ENCODE data around the gene APLF.
"Not testable (repeated sequence)": the region's sequence is repeated elsewhere in the genome, so short reads cannot be mapped to it uniquely, and the experiment has no call there.

The APLF gene

GRCh38 chr2:68482296-68482820, 15.0 kb downstream of the APLF start:
- no peak for DNase-seq

- no peak for DNase-seq
These were observed 15.6 kb downstream of the APLF start for GRCh38 chr2:68483011-68483410.

DNA sequence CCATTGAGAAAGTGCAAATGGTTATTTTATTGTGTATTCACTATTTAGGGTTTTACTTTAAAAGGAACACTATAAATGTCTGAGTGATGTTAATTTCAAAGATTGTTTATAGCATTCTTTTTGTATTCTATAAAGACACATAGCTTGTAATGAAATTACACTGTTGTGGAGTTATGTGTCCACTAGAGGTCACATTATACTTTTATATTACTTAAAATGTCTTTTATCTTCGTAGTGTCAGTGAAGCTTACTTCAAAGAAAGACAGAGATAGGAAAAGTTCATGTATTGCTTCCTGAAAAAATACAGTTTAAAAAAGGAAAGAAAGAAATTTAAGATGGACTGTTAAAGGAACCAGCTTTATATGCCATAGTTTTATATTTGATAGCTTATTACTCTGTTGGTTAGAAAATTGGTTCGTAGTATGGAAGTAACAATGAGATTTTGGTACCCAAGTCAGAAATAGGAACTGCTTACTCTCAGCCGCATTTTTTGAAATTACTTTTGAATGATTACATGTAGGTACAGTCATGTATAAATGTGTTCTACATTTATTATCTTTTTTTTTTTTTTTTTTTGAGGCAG, 20.5 kb downstream of the APLF start:
- no peak for DNase-seq

DNA sequence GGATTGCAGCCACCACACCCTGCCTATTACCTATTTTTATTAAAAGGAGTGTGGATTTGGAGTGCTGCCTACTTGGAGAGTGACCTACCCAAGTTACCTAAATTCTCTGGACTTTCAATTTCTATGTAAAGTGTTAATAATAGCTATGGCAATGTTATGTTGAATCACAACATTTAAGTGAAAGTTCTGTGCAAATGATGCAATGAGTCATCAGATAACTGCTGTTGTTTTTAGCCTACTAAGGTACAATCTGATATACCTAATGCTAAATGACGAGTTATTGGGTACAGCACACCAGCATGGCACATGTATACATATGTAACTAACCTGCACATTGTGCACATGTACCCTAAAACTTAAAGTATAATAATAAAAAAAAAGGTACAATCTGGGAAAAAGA, 21.2 kb downstream of the APLF start:
- not testable (repeated sequence) for DNase-seq

DNA sequence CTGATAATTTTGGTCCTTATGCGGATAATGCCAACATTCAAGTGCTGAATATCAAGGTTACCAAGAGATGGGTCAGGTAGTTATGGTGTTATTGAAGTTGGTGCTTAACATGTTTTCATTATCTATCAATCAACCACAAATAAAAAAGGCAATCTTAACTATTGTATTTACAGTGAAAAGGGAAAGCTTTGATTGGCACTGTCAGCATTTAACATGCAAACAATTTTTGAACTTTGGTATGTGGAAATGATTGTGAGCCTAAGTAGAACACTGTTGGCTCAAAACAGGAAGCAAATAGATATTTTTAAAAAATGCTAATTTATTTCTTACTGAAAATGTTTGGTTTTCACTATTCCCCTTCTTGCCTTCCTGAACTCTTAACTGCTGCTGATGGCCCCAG, 21.9 kb downstream of the APLF start:
- no peak for DNase-seq

DNA sequence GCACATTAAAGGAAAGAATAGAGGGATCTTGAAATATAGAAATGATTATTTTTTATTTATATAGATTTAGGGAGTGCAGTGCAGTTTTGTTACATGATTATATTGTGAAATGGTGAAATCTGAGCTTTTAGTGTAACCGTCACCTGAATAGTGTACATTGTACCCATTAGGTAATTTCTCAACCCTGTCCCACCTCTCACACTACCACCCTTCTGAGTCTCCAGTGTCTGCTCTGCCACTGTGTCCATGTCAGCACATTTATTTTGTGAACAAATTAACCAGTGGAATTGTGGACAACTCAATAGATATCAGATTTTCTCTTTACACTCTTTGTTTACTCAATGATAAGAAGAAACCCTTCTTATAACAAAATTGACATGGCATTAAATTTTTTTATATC, 24.2 kb downstream of the APLF start:
- DNase-seq: no peak

DNA sequence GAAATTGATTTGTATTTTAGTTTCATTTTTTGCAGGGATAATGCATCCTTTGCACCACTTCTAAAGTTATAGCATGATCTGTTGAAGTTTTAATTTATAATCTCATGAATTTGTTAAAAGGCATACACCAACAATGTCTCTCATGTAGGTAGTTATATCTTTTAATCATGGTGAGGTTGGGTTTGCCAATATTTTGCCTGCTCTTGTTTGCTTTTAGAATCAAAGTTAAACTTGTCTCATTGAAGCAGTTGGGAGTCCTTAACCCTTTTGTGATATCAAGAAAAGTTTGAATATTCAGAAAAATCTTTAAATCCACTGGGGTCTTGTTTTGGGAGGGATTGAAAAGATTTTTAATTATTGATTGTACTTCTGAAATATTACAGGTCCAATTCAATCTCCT, 31.7 kb downstream of the APLF start:
- DNase-seq: no peak

GRCh38 chr2:68500649-68501048, 33.3 kb downstream of the APLF start:
- no peak for DNase-seq

GRCh38 chr2:68501768-68502167, 34.4 kb downstream of the APLF start:
- no peak for DNase-seq

GRCh38 chr2:68505603-68506159, 38.3 kb downstream of the APLF start:
- no peak for DNase-seq

GRCh38 chr2:68506170-68506569, 38.8 kb downstream of the APLF start:
- DNase-seq: no peak

DNA sequence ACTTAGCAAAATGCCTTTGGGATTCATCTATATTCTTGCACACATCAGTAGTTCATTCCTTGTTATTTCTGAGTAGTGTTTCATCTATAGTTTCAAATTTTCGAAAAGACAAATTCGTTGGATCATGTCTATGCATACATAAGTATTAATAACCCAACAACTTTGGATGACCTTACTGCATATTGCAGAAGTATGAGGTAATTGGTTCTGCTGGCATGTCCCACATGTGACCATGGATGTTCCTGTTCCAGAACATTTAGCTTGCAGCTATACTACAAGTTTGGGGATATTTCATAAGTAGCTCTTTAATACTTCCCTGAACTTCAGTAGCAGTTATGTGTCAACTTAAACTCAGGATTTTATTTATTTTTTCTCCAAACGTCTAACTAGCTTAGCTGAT, 44.9 kb downstream of the APLF start:
- DNase-seq: no peak

GRCh38 chr2:68512966-68513365, 45.6 kb downstream of the APLF start:
- no peak for DNase-seq

DNA sequence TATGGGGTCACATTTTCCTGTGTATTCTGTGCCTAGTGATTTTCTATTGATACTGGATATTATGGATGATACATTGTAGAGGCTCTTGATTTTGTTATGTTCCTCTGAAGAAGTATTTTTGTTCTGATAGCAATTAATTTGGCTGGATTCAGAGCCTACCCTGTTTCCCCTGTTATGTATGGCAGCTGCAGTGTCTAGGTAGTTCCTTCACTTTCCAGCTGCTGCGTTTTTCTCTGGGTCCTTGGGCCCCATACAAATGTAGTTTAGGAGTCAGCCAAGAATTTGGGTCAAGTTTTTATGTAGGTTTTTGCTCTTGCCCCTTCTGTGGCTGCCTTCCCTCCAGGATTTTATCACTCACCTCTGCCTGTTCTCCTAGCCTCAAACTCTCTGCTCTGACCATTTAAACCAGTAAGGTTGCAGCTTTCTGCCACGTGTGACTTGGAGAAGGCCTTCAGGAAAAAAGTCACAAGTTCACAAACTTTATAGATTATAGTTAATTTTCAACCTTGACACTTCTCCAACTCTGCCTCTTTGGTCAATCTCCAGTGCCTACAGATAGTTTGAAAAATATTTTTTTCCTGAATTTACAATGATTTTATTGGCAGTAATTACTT, 47.0 kb downstream of the APLF start:
- no peak for DNase-seq

DNA sequence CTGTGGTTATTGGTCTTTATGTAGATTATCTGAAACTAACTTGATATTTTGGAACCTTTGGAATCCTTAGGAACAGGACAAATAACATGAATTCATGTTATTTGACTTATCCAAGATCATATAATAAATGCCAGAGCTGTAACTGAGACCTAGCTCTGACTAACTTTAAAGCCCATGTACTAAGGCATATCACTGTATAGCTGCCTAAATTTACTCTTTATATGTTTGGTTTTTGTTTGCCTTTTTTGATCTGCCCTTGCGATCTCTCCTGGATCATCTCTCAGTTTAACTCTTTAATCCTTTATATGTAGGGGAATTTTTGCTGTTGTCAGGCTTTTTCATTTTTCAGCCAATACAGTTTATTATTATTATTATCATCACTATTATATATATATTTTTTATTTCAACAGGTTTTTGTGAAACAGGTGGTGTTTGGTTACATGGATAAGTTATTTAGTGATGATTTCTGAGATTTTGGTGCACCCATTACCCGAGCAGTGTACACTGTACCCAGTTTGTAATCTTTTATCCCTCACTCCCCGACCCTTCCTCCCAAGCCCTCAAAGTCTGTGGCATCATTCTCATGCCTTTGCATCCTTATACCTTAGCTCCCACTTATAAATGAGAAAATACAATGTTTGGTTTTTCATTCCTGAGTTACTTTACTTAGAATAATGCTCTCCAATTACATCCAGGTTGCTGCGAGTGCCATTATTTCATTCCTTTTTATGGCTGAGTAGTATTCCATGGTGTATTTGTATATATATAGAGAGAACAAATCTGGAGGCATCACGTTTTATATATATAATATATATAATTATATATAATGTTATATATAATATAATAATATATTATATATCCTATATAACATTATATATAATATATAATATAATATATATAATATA, 48.9 kb downstream of the APLF start:
- DNase-seq: no peak

- no peak for DNase-seq
These were observed 51.9 kb downstream of the APLF start for GRCh38 chr2:68519236-68519635.

DNA sequence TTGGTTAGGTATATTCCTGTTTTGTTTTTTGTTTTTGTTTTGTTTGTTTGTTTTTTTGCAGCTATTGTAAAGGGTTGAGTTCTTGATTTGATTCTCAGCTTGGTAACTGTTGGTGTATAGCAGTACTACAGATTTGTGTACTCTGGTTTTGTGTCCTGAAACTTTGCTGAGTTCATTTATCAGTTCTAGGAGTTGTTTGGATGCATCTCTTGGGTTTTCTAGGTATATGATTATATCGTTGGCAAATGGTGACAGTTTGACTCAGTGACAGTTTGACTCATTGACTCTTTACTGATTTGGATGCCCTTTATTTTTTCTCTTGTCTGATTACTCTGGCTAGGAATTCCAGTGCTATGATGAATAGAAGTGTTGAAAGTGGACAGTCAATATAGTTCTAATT, 53.7 kb downstream of the APLF start:
- no peak for DNase-seq

- DNase-seq: not testable (repeated sequence)
These were observed 59.6 kb downstream of the APLF start for GRCh38 chr2:68526943-68527342.

GRCh38 chr2:68527343-68528081, 60.1 kb downstream of the APLF start:
- not testable (repeated sequence) for DNase-seq

DNA sequence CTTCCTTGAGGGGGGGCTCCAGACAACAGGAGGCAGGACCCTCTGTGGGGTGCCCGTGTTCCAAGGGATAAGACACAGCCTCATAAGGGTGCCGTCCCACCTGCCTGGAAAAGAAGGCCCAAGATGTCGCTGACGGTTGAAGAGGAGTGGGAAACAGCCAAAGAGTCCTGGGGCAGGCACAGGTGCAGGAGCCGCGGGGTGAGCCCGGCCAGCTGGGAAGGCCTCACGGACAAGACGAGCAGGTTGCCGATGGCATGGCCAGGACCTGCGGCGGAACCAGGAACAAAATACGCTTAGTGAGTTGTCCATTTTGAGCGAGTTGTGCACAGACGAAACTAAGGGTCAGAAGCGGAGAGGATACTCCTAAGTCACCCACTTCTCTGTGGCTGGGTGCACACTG, 61.8 kb downstream of the APLF start:
- not testable (repeated sequence) for DNase-seq

DNA sequence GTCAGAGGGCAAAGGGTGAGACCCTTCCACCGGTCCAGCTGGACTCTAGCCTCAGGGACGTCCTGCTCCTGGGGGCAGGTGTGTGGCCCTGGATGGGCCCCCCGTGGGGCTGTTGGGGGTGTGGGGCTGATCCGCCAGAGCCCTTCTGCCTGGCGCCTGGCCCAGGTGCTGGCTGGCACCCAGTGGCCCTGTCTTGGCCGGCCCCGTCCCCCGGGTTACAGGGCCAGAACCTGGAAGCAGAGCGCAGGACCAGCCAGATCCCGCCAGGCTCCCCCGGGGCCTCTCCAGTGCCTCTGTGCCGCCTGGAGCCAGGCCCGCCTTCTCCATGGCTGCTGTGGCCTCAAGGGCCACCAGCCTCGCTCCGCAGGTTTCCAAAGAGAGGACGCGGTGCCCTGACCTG, 62.3 kb downstream of the APLF start:
- DNase-seq: not testable (repeated sequence)

GRCh38 chr2:68536000-68536399, 68.6 kb downstream of the APLF start:
- DNase-seq: no peak

DNA sequence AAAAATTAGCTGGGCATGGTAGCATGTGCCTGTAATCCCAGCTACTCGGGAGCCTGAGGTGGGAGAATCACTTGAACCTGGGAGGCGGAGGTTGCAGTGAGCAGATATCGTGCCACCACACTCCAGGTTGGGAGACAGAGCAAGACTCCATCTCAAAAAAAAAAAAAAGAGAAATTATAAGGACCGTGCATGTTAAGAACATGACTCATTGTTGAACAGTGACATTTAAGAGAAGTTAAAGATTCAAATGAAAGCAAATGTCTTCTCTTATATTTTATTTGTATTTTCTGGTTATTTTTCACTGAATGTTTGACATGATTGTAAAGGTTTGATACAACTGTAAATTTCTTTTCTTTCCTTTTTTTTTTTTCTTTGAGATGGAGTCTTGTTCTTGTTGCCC, 69.6 kb downstream of the APLF start:
- DNase-seq: no peak

Data from DMS79 (cell line).